ENCODE results near the gene ID3. TPM values are rescaled to one million over a fixed set of nuclear protein-coding genes. Genes with fewer than 3 reads are reported as not detected.

ID3 gene
- total and polyA plus RNA-seq, 2 donors (not counting 3 experiments of a cell fraction or from before 2014, with no cell fraction given), result 277 to 971 TPM

GRCh38 chr1:23524716-23525401, 34.4 kb downstream of the ID3 start:
- Histone ChIP-seq H3K79me2 (ENCODE audit: control insufficient read depth, insufficient read depth, low read length) (peaks cover 6% of the 10 kb centered on the region), H3K27ac (ENCODE audit: insufficient read depth, low read depth, low read length) (no peak overlapping the region), H3K9me1 (replicated peaks; ENCODE audit: control insufficient read depth, extremely low read depth, insufficient read depth, low read length) (no peaks in the 10 kb centered on the region), H3K9me3 (replicated peaks; ENCODE audit: control insufficient read depth, insufficient read depth, low read length) (no peaks in the 10 kb centered on the region), H3K27me3 (ENCODE audit: control insufficient read depth in 2 of 2, insufficient read depth in 2 of 2, low read length in 2 of 2) (no peaks in the 10 kb centered on the region), H3K4me3 (replicated peaks in 1 of 3; ENCODE audit: insufficient read depth in 1 of 3, low read depth in 1 of 3, low read length in 3 of 3) (no peak overlapping the region), H3K36me3 (ENCODE audit: control insufficient read depth in 2 of 2, extremely low read depth in 1 of 2, insufficient read depth in 2 of 2, low read length in 2 of 2) (no peaks in the 10 kb centered on the region), H4K20me1 (replicated peaks; ENCODE audit: control insufficient read depth, extremely low read depth, insufficient read depth, low read length) (no peaks in the 10 kb centered on the region), H2AFZ (ENCODE audit: low read depth, low read length) (no peak overlapping the region), H3K4me2 (ENCODE audit: insufficient read depth, low read length) (no peak overlapping the region), H3K9ac (replicated peaks; ENCODE audit: extremely low read depth, insufficient read depth, low read length) (no peak overlapping the region), H3K4me1 (ENCODE audit: control insufficient read depth, extremely low read depth, insufficient read depth, low read length) (peaks cover 21% of the 10 kb centered on the region)
- DNase-seq (ENCODE audit: low read depth, low spot score) (no peak), FAIRE-seq (no peak)
- no TSS peak for BruUV-seq (replicated peaks)
- TF ChIP-seq POLR2A (IDR thresholded peaks at IDR 0.05; ENCODE audit: low read depth, low read length), result no peak
- no peak for TF ChIP-seq FOS (IDR thresholded peaks at IDR 0.05; ENCODE audit: borderline replicate concordance, insufficient read depth, low read length)
- TF ChIP-seq, protein P1, sequence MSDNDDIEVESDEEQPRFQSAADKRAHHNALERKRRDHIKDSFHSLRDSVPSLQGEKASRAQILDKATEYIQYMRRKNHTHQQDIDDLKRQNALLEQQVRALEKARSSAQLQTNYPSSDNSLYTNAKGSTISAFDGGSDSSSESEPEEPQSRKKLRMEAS (IDR thresholded peaks at IDR 0.05; ENCODE audit: insufficient read depth, insufficient read length), result no peak
- no peak for TF ChIP-seq JUN (IDR thresholded peaks at IDR 0.05; ENCODE audit: borderline replicate concordance, insufficient read depth, insufficient read length, low read depth)
- TF ChIP-seq MYC (IDR thresholded peaks at IDR 0.05; ENCODE audit: low read depth, low read length), result no peak
- TF ChIP-seq POLR2AphosphoS5 (IDR thresholded peaks at IDR 0.05; ENCODE audit: insufficient read depth, low read depth, low read length), result no peak
- CTCF ChIA-PET, result interaction anchor here (0.6 to 16.6 kb wide), 6 partner anchors 15 to 541 kb away, joined by 3 to 192 read pairs (median 5); no protein-coding TSS in a partner anchor
- intact Hi-C loops (cut with micrococcal nuclease) (no loop called here), dilution Hi-C loops (cut with MboI; ENCODE audit: extremely low pct_ligation_motif_present, low sequenced_read_pairs) (no loop called here)
- POLR2A ChIA-PET, result interaction anchor here (0.6 kb wide), 1 partner anchor 18 kb away, joined by 3 read pairs; no protein-coding TSS in a partner anchor

- intact Hi-C loops (cut with micrococcal nuclease) (no loop called here), dilution Hi-C loops (cut with MboI; ENCODE audit: extremely low pct_ligation_motif_present, low sequenced_read_pairs) (no loop called here)
- H3K27ac ChIP-seq (ENCODE audit: insufficient read depth, low read depth, low read length), result no peak overlapping the region
- no peaks in the 10 kb centered on the region for H3K36me3 ChIP-seq (ENCODE audit: control insufficient read depth in 2 of 2, extremely low read depth in 1 of 2, insufficient read depth in 2 of 2, low read length in 2 of 2)
- H3K79me2 ChIP-seq (ENCODE audit: control insufficient read depth, insufficient read depth, low read length), result peaks cover 3% of the 10 kb centered on the region
- peaks cover 15% of the 10 kb centered on the region for H3K4me1 ChIP-seq (ENCODE audit: control insufficient read depth, extremely low read depth, insufficient read depth, low read length)
- no TSS peak for BruUV-seq (replicated peaks)
- ChIA-PET CTCF (interaction anchor here (1.1 to 16.6 kb wide), 4 partner anchors 16 to 134 kb away, joined by 3 to 192 read pairs (median 12); no protein-coding TSS in a partner anchor), POLR2A (interaction anchor here (0.6 kb wide), 1 partner anchor 17 kb away, joined by 3 read pairs; no protein-coding TSS in a partner anchor)
- no peak overlapping the region for H2AFZ ChIP-seq (ENCODE audit: low read depth, low read length)
- FAIRE-seq (no peak), DNase-seq (ENCODE audit: low read depth, low spot score) (no peak)
- no peak overlapping the region for H3K4me2 ChIP-seq (ENCODE audit: insufficient read depth, low read length)
- H3K9me3 ChIP-seq (replicated peaks; ENCODE audit: control insufficient read depth, insufficient read depth, low read length), result no peaks in the 10 kb centered on the region
- H3K9ac ChIP-seq (replicated peaks; ENCODE audit: extremely low read depth, insufficient read depth, low read length), result no peak overlapping the region
- TF ChIP-seq EZH2 (IDR thresholded peaks at IDR 0.05; ENCODE audit: borderline replicate concordance, low read depth, low read length, severe bottlenecking) (no peak), MYC (IDR thresholded peaks at IDR 0.05; ENCODE audit: low read depth, low read length) (no peak)
- H3K27me3 ChIP-seq (ENCODE audit: control insufficient read depth in 2 of 2, insufficient read depth in 2 of 2, low read length in 2 of 2), result no peaks in the 10 kb centered on the region
- H3K9me1 ChIP-seq (replicated peaks; ENCODE audit: control insufficient read depth, extremely low read depth, insufficient read depth, low read length), result no peaks in the 10 kb centered on the region
- no peak overlapping the region for H3K4me3 ChIP-seq (replicated peaks in 1 of 3; ENCODE audit: insufficient read depth in 1 of 3, low read depth in 1 of 3, low read length in 3 of 3)
- no peaks in the 10 kb centered on the region for H4K20me1 ChIP-seq (replicated peaks; ENCODE audit: control insufficient read depth, extremely low read depth, insufficient read depth, low read length)
These were observed 35.1 kb downstream of the ID3 start for GRCh38 chr1:23524163-23524562.
